ENCODE measurements around the gene CKMT2.

Gene CKMT2

DNA sequence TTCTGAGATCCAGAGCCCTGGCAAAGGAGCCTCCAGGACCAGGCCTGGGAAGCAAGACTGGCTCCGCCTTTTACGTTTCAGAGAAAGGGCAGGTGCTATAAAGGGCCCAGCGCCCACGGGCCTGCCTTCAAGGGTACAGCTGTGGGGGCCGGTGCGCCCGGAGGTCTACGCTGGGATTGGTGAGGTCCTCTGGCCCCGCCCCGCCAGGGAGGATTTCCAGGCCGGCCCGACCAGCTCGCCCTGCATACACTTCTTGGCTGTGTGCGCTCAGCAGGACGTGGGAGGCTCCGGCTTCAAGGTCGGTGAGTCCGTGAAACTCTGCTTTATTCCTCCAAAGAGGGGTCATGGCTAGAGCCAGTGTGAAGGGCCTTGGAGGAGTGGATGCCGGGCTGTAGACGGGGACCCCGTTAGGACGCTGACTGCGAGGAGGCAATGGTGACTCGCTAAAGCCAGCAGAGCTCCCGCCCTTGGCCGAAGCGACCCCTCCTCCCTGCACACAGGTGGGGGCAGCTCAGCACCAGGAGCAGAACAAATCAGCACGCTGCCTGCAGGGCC, at the start of gene CKMT2:
Gene CKMT2 (plus strand): TSS at position 243 of the 555 bp plus-strand sequence. CDS start 17,811 bp downstream, outside the sequence.
- DNase-seq, result no peak

DNA sequence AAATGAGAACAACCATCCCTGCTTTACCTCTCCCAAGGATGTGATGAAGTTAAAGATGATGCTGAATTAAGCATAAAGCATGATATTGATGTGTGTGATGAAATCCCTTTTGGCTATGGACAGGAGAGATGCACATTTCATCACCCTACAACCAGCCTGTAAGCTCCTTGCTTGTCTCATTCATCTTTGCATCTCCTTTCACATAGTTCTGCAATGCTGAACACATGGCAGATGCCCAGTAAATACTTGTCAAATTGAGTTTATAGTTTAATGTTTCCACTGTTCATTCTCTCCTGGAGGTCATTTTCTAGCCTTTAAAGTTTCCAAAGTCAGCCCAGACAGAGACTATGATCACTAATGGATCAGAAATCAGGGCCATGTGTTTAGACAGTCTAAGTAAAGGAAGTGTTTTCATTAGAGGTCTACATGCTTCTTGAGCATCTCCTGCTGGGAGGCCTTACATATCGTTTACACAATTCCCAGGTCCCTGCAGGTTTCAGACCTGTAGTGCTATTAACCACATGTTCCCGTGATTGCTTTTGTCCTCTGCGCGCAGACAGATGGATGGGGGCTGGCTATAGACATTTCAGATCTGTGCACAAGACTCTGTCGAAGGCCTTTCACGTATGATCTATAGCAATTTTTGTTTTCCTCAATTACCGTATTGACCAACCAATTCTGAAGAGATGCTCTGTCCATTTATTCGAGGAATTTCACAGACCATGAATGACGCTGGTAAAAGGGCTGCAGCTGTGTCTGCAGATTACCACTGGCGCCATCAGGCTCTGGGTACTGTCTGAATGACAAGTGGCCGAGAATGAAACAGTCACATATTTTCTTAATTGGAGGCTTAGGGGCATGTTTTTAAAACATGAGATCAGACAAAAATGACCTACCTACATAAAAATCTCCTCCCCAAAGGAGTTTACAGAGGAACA, 49.0 kb upstream of the CKMT2 start:
- DNase-seq, result no peak

DNA sequence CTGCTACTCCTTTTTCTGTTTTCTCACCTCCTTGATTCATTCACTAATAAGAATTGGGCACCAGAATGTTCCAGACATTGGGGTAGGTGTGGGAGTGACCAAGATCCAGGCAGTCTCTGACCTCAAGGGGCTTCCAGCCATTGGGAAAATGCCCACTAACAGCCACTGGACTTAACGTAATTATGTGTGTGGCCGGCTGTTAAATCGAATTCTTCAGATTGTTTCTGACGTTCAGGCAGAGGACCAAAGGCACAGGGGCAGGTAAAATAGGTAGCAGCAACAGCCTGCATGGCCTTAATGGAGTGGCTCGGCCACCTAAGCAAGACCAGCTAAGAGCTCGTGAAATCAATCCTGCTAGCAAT, 48.4 kb upstream of the CKMT2 start:
- no peak for DNase-seq

DNA sequence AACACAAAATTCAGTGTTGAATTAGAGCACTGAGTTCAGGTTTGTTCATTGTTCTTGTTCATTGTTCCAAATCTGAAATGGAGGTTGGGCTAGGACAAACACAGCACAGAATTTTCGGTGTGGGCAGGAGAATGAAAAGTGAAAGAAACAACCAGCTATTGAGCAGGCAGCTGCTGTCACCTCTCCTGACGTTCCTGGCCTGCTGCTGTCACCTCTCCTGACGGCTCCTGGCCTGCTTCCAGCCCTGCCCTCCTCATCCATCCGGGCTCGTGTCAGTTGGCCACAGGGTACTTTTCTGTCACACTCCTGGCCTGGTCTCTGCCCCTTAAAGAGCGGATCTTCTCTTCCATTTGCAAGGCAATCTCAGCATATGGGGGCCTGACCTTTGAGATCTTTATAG, 45.2 kb upstream of the CKMT2 start:
- no peak for DNase-seq

DNA sequence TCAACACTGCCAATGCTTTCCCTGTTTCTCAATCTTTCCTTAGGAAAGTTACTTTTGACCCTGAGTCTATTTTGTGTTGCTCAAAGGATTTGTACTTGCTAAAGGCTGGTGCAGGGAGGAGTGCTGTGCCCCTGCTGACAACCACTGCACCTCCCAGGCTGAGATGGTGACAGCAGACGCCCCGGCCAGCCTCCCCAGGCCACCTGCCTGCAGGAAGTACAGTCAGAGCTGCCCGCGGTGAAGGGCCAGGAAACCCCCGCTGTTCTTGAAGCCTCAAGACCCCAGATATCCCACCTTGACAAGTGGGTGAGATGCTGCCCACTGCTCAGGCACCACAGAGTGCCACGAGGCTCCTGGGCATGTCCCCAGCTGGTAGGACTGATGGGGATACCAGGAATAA, 44.2 kb upstream of the CKMT2 start:
- no peak for DNase-seq

DNA sequence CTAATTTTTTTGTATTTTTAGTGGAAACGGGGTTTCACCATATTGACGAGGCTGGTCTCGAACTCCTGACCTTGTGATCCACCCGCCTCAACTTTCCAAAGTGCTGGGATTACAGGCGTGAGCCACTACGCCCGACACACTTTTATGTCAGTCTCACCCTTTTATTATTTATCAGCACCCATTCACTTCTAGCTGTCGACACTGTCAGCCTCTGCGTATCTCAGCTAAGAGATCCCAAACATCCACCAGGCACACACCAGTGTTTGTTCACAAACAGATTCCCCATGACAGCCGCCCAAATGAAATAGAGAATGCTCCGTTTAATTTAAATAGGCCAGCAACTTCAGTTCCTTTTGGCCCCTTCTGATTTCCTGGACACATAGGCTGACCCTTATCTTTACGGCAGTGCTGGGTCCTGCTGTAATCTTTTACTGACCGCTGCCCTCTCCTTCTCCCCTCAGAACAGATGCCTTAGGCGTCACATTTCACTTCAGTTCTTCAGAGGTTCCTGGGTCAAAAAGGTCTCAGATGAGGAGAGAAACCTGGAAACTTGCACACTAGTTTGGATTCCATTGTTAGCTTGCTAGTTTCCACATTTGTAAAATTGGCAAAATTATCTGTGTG, 43.1 kb upstream of the CKMT2 start:
- no peak for DNase-seq

DNA sequence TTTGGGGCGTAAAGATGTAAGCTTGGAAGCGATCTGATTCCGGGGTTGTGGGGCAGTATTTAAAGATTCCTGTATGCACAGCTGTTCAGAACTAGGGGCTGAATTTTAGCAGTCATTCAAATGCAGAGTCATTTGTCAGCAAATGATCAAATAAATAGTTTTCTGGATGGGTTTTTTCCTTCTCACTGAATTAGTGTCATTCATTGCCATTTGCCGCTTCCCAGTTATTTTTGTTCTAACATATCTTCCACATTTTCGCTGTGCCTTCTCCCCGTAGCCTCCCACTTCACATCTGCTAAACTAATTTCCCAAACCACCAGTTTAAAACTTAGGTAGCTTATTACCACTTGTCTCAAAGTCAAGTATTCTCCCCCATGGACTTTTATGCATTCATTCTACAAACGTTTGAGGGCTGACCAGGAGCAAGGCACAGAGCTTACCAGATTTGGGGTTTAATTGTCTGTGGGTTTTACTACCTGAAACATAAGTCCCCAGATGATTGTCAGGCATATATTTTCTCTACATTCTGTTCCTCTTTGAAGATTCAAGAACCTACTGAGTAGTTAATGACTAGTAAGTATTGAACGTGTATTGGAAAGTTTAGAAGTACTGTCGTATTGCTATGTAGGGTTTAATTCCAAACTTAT, 41.3 kb upstream of the CKMT2 start:
- DNase-seq, result no peak

DNA sequence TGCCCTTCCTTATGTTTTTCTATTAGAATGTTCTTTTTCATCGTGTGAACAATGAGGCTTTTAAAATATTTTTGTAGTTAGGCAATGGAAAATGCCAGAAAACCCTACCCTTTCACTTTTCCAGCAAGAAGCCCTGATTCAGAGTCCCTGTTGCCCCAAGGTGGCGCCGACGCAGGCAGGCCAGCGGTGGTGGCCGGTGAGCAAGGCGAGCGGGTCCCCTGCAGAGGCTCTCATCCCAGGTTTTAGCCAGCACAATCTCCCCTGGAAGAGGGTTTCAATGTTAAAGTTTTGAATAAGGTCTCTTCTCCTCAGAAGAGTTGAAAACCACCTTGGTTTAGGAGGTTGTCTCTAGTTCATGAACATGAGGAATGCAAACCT, 40.8 kb upstream of the CKMT2 start:
- no peak for DNase-seq

DNA sequence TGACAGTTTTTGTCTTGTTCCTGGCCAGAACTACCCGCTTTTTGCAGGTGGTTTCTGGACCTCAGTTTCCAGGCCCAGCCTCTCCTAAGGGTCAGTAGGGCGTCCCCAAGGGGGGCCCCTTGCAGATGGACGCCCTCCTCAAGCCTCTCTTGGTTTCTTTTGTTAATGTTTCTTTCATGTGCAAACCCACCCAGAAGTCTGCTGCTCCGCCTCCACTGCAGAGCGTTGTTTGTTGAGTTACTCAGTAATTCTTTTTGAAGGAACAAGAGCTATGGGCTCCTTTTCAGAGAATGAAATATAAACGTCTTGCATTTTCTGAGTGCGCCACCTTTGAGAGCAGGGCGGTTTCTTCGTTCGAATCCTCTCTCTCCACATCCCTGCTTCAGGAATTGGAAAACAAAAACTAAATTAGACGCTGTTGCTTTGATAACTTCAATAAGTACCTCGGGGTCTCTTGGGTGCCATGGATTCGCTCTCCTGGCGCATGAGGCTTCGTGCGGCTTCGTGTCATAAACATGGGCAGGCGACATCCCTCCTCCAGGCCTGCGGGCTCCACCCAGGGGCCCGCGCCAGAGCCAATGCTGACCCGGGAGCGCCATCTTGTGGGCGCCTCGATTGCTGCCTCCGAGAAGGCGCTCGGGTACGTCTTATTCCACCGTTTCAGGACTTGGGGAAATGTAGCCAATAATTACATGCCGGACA, 38.3 kb upstream of the CKMT2 start:
- DNase-seq, result peak; percentile 63

DNA sequence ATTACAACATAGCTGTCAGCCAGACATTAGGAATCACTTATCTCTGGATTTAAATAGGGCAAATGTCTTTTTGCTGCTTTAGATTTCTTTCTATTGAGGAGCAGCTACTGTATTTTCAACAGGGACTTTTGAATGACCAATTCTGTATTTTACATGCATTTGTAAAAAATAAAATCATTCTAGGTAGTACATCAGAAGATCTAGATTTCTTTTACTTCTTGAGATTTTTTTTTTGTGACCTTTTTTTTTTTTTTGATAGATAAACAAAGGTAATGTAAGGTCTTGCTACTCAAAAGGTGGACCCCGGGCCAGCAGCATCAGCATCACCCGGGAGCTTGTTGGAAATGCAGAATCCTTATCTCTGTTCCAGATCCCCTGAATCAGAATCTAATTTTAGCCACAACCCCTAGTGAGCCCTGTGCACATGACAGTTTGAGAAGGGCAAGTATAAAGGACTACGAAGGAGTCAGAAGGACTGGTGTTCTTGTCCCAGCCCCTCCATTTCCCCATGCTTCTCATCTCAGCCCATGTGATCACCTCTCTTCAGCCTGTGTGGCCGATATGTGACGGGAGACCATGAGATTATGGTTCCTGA, 37.7 kb upstream of the CKMT2 start:
- no peak for DNase-seq

DNA sequence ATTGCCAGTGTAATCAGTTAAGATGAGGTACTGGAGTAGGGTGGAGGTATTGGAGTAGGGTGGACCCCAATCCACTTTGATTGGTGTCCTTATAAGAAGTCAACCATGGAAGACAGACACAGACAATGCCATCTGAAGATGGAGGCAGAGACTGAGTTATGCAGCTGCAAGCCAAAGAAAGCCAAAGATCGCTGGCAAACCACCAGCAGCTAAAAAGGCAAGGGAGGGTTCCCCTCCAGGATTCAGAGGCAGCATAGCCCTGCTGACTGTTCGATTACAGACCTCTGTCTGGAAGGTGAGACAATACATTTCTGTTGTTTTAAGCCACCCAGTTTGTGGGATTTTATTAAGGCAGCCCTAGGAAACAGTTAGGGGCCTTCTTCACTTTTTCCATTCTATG, 30.5 kb upstream of the CKMT2 start:
- DNase-seq, result no peak

DNA sequence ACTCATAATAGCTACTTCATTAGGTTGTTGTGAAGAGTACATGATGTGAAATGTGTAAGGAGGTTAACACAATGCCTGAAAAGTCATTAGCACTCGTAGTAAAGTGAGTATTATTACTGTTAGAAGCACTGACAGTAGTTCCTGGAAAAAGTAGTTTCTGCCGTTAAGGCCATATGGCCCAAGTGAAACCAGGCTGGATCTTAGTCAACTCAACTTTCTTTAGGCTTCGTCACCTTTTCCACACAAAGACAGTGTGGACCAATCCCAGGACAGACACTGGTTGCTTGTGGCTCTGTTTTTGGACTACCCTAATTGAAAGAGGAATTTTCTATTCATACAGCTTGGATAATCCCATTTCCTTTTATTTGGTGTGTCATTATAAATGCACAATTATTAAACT, 29.4 kb upstream of the CKMT2 start:
- no peak for DNase-seq

DNA sequence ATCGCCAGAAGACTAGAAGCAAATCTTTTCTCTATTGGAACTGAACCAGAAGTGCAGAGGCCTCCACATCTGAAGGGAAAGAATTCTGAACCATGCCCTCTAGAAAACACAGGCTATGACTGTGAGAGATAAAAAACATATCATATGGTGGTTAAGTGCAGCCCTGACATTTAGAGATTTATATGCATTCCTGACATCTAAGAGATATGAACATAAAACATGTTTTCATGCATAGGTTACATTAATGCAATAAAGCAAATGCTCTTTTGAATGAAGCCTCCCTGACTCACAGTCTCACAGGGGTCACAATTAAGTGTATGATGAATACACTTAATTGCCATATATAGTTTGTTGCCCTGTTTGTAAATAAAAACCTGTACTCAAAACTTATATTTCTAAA, 28.9 kb upstream of the CKMT2 start:
- no peak for DNase-seq

DNA sequence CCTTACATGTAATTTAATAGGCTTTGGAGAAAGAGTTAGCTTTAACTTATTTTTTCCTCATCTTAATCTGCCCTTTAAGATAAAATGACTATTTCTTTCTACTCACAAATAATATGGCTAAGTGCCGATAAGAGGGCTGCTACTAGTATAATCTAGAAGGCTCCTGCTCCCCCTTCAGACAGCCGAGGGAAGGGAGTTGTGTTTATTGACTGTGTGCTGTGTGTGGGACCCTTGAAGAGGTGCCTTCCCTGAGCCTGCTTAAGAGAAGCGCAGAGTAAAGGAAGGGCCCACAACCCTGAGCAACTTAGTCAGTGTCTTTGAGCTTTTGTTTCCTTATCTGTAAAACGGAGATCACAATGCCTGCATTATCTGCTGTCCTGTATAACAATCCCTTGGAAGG, 28.1 kb upstream of the CKMT2 start:
- no peak for DNase-seq

DNA sequence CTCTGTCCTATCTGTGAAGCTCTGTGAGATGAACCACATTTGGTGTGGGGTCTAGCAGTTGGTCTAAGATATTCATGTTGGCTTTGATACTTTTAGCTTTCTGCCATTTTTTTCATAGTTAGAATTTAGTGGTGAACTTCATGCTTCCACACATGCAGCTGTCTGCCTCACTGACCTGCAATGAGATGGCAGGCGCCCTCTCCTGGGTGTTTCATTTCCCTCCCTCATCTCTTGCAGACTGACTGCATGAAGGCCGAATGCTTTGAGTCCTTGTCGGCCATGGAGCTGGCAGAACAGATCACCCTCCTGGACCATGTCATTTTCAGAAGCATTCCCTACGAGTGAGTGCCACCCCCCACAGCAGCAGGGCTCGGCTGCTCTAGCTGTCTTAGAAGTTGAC, 26.1 kb upstream of the CKMT2 start:
- peak; percentile 14 for DNase-seq

DNA sequence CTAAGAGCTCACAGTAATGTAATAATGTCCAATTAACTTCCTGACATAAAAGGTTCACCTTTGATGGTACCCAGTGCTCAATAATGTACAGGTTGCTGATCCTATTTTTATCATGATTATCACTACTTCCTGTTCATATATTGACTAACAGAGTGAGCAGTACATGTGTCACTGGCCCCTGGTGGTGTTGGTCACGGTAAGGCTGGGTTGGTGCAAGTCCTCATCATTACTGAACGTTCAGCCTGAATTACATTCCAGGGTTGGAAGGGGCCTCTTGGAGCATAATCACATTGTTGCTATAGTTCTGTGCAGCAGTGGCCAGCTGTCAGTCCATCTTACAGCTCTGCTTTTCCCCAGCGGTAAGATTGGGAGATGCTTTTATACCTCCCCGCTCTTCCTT, 24.2 kb upstream of the CKMT2 start:
- DNase-seq, result no peak

DNA sequence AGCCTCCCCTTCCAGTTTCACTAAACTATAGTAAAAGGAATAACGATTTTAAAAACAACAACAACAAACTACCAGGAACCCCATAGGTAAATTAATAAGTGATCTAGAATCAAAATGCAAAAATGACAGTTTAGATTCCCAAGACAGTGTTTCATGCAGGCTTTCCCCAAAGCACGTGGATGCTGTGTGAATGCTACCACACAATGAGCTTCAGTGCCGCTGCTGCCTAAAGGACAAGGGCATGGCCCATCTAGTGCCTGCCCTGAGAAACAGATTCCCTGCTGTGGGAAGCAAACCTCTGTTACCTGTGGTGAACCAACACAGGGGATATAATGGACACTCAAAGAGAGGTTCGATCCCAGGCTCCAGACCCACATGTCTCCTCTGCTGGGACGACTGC, 23.7 kb upstream of the CKMT2 start:
- no peak for DNase-seq

DNA sequence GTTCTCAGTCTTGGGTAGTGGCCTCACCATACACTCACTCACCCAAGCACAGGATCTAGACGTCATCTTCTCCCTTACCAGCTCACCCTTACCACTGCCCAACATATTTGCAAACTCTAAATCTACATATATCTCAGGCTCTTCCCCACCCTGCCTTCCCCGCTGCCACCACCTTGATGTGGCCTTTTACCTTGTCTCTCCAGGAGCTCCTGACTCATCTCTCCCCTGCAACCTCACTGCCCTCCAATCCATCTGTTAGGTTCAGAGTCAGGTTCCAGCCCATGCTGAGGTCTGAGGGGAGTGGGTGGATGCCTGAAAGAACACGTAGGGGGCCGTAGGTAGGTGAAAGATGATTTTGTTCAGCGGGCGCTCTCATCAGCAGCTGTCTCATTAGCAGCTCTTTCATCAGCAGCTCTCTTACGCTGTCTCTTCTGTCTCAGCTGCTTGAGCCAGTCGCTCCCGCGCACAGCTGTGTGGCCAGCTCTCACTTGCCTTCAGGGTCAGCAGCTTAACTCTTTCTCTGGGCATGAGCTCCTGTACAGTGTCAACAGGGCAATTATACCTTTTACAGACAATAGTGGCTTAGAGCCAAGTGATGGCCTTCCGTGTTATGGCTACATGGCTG, 23.1 kb upstream of the CKMT2 start:
- no peak for DNase-seq

DNA sequence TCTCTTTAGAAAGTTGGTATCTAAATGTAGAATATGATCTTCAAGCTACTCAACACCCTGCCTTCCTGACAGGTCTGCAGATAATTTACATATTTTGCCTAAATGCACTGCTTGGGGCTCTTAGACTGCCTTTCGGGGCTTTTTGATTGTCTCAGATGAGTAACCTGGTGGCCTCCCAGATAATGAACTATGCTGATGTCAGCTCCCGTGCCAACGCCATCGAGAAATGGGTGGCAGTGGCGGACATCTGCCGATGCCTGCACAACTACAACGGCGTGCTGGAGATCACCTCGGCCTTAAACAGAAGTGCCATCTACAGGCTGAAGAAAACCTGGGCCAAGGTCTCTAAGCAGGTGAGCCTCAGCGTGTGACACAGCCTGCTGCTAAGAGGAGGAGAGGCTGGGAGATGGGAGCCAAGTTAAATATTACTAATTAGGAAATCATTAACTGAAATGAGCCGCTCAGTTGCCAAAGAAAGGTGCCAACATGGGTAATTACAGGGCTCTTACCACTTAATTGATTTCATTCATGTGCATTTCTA, 20.8 kb upstream of the CKMT2 start:
- DNase-seq, result no peak

DNA sequence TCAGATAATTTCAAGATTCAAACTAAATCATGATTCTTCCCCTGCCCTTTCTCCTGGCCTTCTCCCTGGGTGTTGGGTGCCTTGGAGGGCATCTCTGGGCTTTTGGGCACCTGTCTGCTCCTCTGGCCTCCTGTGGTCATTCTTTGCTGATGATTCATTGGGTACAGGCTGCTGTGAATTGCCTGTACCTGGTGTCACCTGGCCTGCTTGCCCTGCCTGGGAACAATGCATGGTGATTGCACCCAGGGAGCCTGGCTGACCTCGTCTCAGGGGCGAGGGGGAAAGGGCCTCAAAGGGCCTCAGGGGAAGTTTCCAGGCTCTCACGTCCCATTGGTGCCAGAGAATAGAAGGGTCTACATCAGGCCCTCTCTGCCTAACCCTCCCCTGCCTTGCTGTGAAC, 20.1 kb upstream of the CKMT2 start:
- no peak for DNase-seq

DNA sequence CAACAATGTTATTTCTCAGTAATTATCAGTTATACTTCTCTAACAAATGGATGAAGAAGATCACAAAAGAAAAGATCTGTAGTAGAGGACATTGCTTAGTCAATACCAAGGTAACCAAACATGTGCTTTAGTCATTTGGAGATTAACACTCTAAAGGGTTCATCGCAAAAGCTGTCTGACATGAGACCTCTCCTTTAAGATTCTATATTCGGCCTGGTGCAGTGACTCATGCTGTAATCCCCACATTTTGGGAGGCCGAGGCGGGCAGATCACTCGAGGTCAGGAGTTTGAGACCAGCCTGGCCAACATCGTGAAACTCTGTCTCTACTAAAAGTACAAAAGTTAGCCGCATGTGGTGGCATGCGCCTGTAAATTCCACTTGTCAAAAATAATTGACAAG, 18.3 kb upstream of the CKMT2 start:
- no peak for DNase-seq

DNA sequence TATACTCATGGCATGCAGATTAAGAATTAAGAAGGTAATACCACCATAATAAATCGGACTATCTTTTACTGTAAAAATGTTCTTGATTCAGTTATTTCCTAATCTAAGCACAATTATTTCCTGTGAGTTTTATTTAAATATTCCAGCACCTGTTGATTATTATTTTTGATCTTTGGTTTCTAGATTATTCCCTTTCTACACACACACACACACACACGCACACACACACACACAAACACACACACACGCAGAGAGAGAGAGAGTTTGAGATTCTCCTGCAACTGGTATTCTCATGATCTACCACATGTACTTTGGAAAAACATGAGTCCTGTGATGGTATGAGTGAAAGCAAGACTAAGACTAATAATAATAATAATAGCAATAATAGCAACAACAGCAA, 17.0 kb upstream of the CKMT2 start:
- no peak for DNase-seq
